ENCODE measurements around the gene CHAC2. TPM values are rescaled to one million over a fixed set of nuclear protein-coding genes. Genes with fewer than 3 reads are reported as not detected.
"Not testable (repeated sequence)": the region's sequence is repeated elsewhere in the genome, so short reads cannot be mapped to it uniquely, and the experiment has no call there.

Gene CHAC2
- 10.3 and 21.1 TPM in 2 replicates for total RNA-seq

DNA sequence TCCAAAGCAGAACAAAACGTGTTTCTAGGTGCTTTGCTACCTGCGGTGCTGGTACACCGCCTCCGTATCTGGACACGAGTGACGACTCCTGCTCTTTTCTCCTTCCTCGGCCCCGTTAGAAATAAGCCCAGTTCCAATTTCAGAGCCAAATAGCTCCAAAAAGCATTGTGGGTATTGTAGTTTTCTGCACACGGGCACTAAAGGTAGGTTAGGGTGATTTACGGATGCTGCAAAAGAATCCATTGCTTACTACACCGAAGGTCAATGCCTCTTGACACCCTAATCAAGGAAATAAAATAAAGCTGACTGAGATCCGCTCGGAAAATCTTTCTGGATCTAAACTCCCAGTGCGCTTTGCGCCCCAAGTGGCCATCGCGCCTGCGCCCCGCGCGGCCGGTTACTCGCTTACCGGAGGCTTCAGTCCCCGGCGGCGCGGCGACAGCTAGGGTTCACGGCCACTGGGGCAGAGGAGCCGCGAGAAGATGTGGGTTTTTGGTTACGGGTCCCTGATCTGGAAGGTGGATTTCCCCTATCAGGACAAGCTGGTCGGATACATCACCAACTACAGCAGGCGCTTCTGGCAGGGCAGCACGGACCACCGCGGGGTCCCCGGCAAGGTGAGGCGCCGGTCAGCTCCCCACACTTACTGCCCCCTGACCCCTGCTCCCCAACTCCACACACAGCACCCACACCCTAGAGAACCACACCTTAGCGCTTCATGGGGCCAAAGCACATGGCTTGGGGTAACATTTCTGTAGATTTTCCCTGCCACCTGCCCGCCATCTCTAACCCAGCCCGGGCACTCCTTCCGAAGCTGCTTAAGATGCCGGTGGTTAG is at the start of gene CHAC2:
Gene CHAC2, plus strand, starts transcription at position 400 of the 837 bp plus-strand sequence. Its CDS starts 83 bp downstream, at position 483.
- TF ChIP-seq, protein P1, sequence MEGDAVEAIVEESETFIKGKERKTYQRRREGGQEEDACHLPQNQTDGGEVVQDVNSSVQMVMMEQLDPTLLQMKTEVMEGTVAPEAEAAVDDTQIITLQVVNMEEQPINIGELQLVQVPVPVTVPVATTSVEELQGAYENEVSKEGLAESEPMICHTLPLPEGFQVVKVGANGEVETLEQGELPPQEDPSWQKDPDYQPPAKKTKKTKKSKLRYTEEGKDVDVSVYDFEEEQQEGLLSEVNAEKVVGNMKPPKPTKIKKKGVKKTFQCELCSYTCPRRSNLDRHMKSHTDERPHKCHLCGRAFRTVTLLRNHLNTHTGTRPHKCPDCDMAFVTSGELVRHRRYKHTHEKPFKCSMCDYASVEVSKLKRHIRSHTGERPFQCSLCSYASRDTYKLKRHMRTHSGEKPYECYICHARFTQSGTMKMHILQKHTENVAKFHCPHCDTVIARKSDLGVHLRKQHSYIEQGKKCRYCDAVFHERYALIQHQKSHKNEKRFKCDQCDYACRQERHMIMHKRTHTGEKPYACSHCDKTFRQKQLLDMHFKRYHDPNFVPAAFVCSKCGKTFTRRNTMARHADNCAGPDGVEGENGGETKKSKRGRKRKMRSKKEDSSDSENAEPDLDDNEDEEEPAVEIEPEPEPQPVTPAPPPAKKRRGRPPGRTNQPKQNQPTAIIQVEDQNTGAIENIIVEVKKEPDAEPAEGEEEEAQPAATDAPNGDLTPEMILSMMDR (conservative IDR thresholded peaks at IDR 0.05; ENCODE audit: low read depth, low read length): peak; percentile 25
- H3K4me3 ChIP-seq (ENCODE audit: low read depth, low read length): peak within 1 kb of the TSS; percentile 87
- peak; percentile 69 for DNase-seq (ENCODE audit: low read depth)

GRCh38 chr2:53720944-53721343 is 46.7 kb upstream of the CHAC2 start:
- not testable (repeated sequence) for DNase-seq (ENCODE audit: low read depth); H3K4me3 ChIP-seq (ENCODE audit: low read depth, low read length)

GRCh38 chr2:53724536-53724935 is 43.1 kb upstream of the CHAC2 start:
- no peak overlapping the region for H3K4me3 ChIP-seq (ENCODE audit: low read depth, low read length)
- DNase-seq (ENCODE audit: low read depth): no peak
- TF ChIP-seq, protein P1 (conservative IDR thresholded peaks at IDR 0.05; ENCODE audit: low read depth, low read length): no peak

DNA sequence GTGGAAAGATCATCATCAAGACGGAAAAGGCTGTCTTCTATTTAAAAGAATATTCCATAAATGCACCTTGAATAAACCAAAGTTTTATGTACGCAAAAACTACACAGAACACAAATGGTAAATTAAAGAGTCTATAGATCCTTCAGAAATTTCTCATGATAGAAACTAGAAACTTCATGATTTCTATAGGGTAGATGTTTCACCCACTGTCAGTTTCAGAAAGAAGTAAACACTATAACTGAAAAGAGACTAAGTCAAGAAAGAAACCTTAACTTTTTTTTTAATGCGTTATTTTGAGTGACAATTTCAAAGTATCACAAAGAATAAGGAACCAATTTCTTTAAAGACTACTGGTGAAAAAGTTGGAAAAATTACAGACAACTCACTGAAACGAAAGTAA is 41.9 kb upstream of the CHAC2 start:
- H3K4me3 ChIP-seq (ENCODE audit: low read depth, low read length): no peak overlapping the region
- no peak for DNase-seq (ENCODE audit: low read depth)
- TF ChIP-seq, protein P1 (conservative IDR thresholded peaks at IDR 0.05; ENCODE audit: low read depth, low read length): no peak

DNA sequence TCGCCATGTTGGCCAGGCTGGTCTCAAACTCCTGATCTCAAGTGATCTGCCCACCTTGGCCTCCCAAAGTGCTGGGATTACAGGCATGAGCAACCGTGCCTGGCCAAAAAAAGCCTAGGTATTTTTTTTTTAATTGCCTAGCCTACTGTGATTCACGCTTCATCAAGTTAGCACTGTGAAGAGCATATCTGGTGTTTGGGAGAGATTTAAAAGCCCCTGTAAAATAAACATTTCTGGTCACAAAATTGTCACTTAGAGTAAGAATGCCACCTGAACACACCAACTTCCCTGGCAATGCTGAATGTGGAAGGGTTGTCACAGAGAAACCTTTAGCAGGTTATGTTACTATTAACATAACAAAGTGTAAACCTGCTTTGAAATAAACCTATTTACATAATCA is 39.7 kb upstream of the CHAC2 start:
- TF ChIP-seq, protein P1 (conservative IDR thresholded peaks at IDR 0.05; ENCODE audit: low read depth, low read length): no peak
- H3K4me3 ChIP-seq (ENCODE audit: low read depth, low read length): no peak overlapping the region
- no peak for DNase-seq (ENCODE audit: low read depth)

- H3K4me3 ChIP-seq (ENCODE audit: low read depth, low read length): no peak overlapping the region
- TF ChIP-seq, protein P1 (conservative IDR thresholded peaks at IDR 0.05; ENCODE audit: low read depth, low read length): no peak
- DNase-seq (ENCODE audit: low read depth): no peak
These were observed 38.4 kb upstream of the CHAC2 start for GRCh38 chr2:53729143-53729762.

DNA sequence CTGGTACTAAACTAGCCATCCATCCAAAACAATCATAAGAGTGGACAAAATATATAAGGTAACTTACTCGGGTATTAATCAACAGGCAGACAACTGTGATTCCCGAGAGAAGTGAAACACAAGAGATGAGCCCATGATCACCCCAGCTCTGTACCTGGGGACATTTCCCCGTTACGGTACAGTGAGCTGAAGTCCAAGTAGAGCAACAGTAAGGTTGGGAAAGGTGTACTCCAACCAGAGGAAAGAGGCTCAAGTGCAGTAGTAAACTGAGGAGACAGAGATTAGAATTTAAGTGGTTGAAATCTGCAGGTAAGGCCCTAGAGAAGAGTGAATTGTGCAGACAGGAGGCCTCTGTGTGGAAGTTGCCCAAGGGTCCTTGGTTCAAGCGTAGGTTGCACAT is 30.5 kb upstream of the CHAC2 start:
- TF ChIP-seq, protein P1 (conservative IDR thresholded peaks at IDR 0.05; ENCODE audit: low read depth, low read length): no peak
- no peak overlapping the region for H3K4me3 ChIP-seq (ENCODE audit: low read depth, low read length)
- DNase-seq (ENCODE audit: low read depth): no peak

Measured in epithelial cell of proximal tubule (primary cell).